Camera-type eye (tissue), 1 donor: ENCODE data around the gene KLF6. TPM values are rescaled to one million over a fixed set of nuclear protein-coding genes. Genes with fewer than 3 reads are reported as not detected.

Experiments used
- total RNA-seq: library from RNA; depleted of rRNA; stranded (reverse); fragments of >200 nt; gene quantifications from one replicate; pipeline ENCODE4 v1.2.3, GENCODE V29; 2014

The KLF6 gene
- 67.1 TPM for total RNA-seq

GRCh38 chr10:3784510-3785250, at the start of gene KLF6:
Gene KLF6, minus strand, starts transcription at chr10:3785209. Its CDS starts 195 bp downstream, at chr10:3785014.

